NCI-H1105 (cell line): ENCODE data around the gene FAM72A.
A peak's percentile ranks its signal among the peaks of the same experiment; 100 is the strongest.
"Not testable (repeated sequence)": the region's sequence is repeated elsewhere in the genome, so short reads cannot be mapped to it uniquely, and the experiment has no call there.

Source experiments
- DNase-seq: peaks from one replicate; lab custom pipeline; 2025; lab: John Stamatoyannopoulos, UW

The FAM72A gene

DNA sequence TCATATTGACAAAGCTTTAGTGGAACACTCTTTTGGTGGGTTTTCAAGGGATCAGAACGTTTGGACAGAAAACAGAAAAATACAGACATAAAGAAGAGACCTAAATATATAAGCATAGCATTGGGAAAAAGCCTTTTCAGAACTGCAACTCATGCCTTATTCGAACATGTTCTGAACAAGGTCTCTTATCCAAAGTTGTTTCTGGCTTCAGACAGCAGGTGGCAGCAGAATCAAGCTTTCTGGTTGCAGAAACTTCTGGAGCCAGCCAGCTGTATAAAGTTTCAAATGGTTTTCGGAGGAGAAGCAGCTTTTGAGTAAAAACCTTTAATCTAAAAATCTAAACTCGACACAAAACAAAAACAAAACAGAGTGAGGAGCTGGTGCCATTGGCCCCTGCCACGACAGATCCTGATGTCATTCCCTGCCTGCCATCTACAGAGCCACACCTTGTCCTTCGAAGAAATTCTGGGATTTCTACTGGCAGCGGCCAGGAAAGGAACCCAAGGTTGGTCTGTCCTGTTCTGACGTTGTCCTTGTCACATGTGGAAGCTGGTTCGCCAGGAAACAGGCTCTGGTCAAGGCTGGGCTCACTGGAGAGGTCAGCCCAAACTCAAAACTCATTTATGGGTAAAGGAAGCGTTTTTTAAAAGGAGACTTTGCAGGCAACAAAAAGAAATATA is 35.1 kb downstream of the FAM72A start:
- DNase-seq = not testable (repeated sequence)

GRCh38 chr1:206145771-206146290 is 56.8 kb downstream of the FAM72A start:
- no peak for DNase-seq

DNA sequence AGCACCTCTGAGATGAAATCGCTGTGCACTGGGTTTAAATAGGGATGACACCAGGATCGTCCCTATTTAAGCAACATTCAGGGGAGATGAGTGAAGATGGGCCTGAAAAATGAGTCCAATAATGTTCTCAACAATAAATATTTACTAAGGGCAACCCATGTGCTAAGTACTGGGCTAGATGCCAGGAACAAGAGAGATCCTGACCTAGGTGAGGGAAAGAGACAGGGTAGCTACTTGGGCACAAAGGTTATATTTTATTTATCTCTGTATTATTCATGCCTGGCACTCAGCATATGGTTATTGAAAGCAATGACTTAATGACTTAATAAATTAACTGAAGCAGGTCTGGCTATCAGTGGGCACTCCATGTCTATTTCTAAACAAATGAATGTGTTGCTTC is 58.0 kb downstream of the FAM72A start:
- peak; percentile 34 for DNase-seq

DNA sequence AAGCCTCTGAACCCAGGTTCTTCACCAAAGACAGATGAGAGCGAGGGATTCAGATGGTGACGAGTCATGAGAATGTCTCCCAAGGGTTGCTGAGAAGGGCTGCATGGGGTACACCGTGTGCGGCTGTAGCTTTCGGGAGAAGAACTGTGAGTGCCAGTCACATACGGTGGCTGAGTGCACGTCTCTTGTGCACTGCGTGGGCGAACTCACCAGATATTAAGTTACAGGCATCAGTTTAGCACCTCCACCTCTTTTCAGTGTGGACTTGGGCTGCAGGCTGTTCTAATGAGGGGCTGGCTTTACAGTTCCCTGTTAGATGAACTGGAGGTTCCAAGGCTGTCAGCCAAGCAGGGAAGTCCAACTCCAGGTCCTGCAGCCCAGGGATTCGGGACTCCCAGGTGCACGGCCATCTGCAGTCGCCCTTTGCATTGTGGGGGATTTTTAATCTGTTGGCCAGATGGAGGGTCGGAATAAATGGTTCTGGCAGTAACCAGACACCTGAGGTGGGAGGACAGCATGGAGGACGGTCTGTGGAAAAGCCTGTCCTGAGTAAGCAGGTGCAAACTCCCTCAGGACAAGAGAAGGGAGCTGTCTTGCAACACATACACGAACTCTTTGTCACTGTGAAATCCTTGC is 59.0 kb downstream of the FAM72A start:
- DNase-seq = no peak

GRCh38 chr1:206142770-206143169 is 59.9 kb downstream of the FAM72A start:
- no peak for DNase-seq

DNA sequence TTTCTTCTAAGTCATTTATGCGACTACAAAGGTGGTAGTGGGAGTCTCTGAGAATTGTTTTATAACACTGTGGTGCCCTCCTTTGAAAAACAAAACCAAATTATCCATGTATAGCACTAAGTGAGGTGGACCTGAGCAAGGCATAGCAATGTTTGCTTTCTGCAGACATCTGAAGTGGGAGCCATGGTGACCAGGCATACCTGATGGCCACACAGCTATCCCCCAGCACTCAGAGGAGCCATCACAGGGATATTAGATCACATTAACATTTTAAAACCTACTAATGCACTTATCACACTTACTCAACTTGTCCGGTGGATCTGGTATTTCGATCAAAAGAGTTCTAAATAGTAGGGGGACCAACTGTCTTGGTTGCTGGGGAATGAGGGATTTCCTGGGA is 60.6 kb downstream of the FAM72A start:
- no peak for DNase-seq

GRCh38 chr1:206136241-206136640 is 66.4 kb downstream of the FAM72A start:
- DNase-seq = no peak
